ENCODE data around the gene RASSF1.
A peak's percentile ranks its signal among the peaks of the same experiment; 100 is the strongest.

RASSF1 gene

GRCh38 chr3:50324351-50325112 lies 16.1 kb downstream of the RASSF1 start:
- TF ChIP-seq CTCF (IDR thresholded peaks at IDR 0.05; ENCODE audit: low read depth, low read length, missing control alignments), result peak; percentile 89
- H3K4me3 ChIP-seq (replicated peaks; ENCODE audit: low read depth, low read length), result no peak overlapping the region
- no peak for DNase-seq (ENCODE audit: extremely low read depth, low read depth)

- no peak overlapping the region for H3K4me3 ChIP-seq (replicated peaks; ENCODE audit: low read depth, low read length)
- TF ChIP-seq CTCF (IDR thresholded peaks at IDR 0.05; ENCODE audit: low read depth, low read length, missing control alignments), result no peak
These were observed 16.9 kb downstream of the RASSF1 start for GRCh38 chr3:50323614-50324199.

GRCh38 chr3:50323092-50323600 lies 17.5 kb downstream of the RASSF1 start:
- no peak for DNase-seq (ENCODE audit: extremely low read depth, low read depth)
- no peak for TF ChIP-seq CTCF (IDR thresholded peaks at IDR 0.05; ENCODE audit: low read depth, low read length, missing control alignments)
- H3K4me3 ChIP-seq (replicated peaks; ENCODE audit: low read depth, low read length), result no peak overlapping the region

More at GRCh38 chr3:50323614-50324199, 16.9 kb downstream of the RASSF1 start:
- no peak for DNase-seq (ENCODE audit: extremely low read depth, low read depth)

- DNase-seq (ENCODE audit: extremely low read depth, low read depth), result no peak
- H3K4me3 ChIP-seq (replicated peaks; ENCODE audit: low read depth, low read length), result peak within 1 kb of the TSS; percentile 86
- no peak for TF ChIP-seq CTCF (IDR thresholded peaks at IDR 0.05; ENCODE audit: low read depth, low read length, missing control alignments)
These were observed 18.1 kb downstream of the RASSF1 start, which contains the start of gene HYAL2 for GRCh38 chr3:50322386-50323091. Gene HYAL2, minus strand, starts transcription at chr3:50322745. Its CDS starts 2,256 bp downstream, at chr3:50320489.

GRCh38 chr3:50322115-50322385 lies 18.6 kb downstream of the RASSF1 start:
- peak overlapping the region; percentile 86 for H3K4me3 ChIP-seq (replicated peaks; ENCODE audit: low read depth, low read length)
- DNase-seq (ENCODE audit: extremely low read depth, low read depth), result no peak
- no peak for TF ChIP-seq CTCF (IDR thresholded peaks at IDR 0.05; ENCODE audit: low read depth, low read length, missing control alignments)

GRCh38 chr3:50321336-50322114 lies 19.1 kb downstream of the RASSF1 start:
- DNase-seq (ENCODE audit: extremely low read depth, low read depth), result no peak
- peak; percentile 39 for TF ChIP-seq CTCF (IDR thresholded peaks at IDR 0.05; ENCODE audit: low read depth, low read length, missing control alignments)
- peak overlapping the region; percentile 86 for H3K4me3 ChIP-seq (replicated peaks; ENCODE audit: low read depth, low read length)
